GM23248 (cell line): ENCODE measurements around the gene NEDD4L. TPM values are rescaled to one million over a fixed set of nuclear protein-coding genes. Genes with fewer than 3 reads are reported as not detected.

ENCODE experiments used
- DNase-seq: peaks from one replicate; pipeline ENCODE4 v3.0.0-alpha.2; 2015
- H2AFZ ChIP-seq: fragments of 200-600 bp; sonication (generic); 2 replicates; pipeline ENCODE4 v1.6.1; 2016; ENCODE audit warnings: antibody characterized with exemption
- H3F3A ChIP-seq: fragments of 200-600 bp; sonication (generic); 2 replicates; pipeline ENCODE4 v1.6.1; 2016; ENCODE audit warnings: mild to moderate bottlenecking, antibody characterized with exemption, mixed run types; ENCODE audit not compliant: insufficient read depth
- H3K27ac ChIP-seq: fragments of 200-600 bp; sonication (generic); 2 replicates; pipeline ENCODE4 v1.5.1; 2016; ENCODE audit warnings: mild to moderate bottlenecking
- H3K27me3 ChIP-seq: fragments of 200-600 bp; sonication (generic); replicated peaks from 2 replicates; pipeline ENCODE4 v1.6.1; 2016; ENCODE audit warnings: mild to moderate bottlenecking; ENCODE audit not compliant: insufficient read depth
- H3K36me3 ChIP-seq: fragments of 200-600 bp; sonication (generic); 2 replicates; pipeline ENCODE4 v1.6.1; 2016; ENCODE audit warnings: low read depth, mild to moderate bottlenecking
- H3K4me1 ChIP-seq: fragments of 200-600 bp; sonication (generic); 2 replicates; pipeline ENCODE4 v1.6.1; 2016; ENCODE audit warnings: mild to moderate bottlenecking; ENCODE audit not compliant: insufficient read depth
- H3K4me2 ChIP-seq: fragments of 200-600 bp; sonication (generic); one replicate; pipeline ENCODE4 v1.6.1; 2016; ENCODE audit warnings: mild to moderate bottlenecking; ENCODE audit not compliant: unreplicated experiment
- H3K4me3 ChIP-seq: fragments of 200-600 bp; sonication (generic); 2 replicates; pipeline ENCODE4 v1.5.1; 2016; ENCODE audit warnings: mild to moderate bottlenecking
- H3K79me2 ChIP-seq: fragments of 200-600 bp; sonication (generic); 2 replicates; pipeline ENCODE4 v1.6.1; 2016; ENCODE audit warnings: mild to moderate bottlenecking; ENCODE audit not compliant: insufficient read depth
- H3K9ac ChIP-seq: fragments of 200-600 bp; sonication (generic); 2 replicates; pipeline ENCODE4 v1.6.1; 2016; ENCODE audit warnings: mild to moderate bottlenecking
- H3K9me2 ChIP-seq: fragments of 200-600 bp; sonication (generic); 2 replicates; pipeline ENCODE4 v1.6.1; 2016; ENCODE audit warnings: mixed run types, mild to moderate bottlenecking, moderate library complexity; ENCODE audit not compliant: insufficient read depth
- H3K9me3 ChIP-seq: fragments of 200-600 bp; sonication (generic); one replicate; pipeline ENCODE4 v1.6.1; 2017; ENCODE audit warnings: low read depth
- H4K20me1 ChIP-seq: fragments of 200-600 bp; sonication (generic); 2 replicates; pipeline ENCODE4 v1.6.0; 2016; ENCODE audit not compliant: insufficient read depth
- EZH2 ChIP-seq: fragments of 200-600 bp; sonication (generic); IDR thresholded peaks from 2 replicates; pipeline ENCODE4 v1.6.1; 2018; ENCODE audit warnings: antibody characterized with exemption, mild to moderate bottlenecking; ENCODE audit not compliant: insufficient read depth, poor library complexity, severe bottlenecking
- EZH2phosphoT487 ChIP-seq: fragments of 200-600 bp; sonication (generic); IDR thresholded peaks from 2 replicates; pipeline ENCODE4 v1.6.1; 2018; ENCODE audit warnings: antibody characterized with exemption, moderate library complexity, mild to moderate bottlenecking, low read depth; ENCODE audit not compliant: insufficient read depth
- WGBS, 2 experiments: methylation state at CpG; one replicate each; pipeline ENCODE4 v1.1.6; 2015 to 2017; ENCODE audit warnings: low lambda C conversion rate in 2 of 2, low coverage in 1 of 2; ENCODE audit errors: missing lambda C conversion rate in 2 of 2; 5-methylcytosine and 5-hydroxymethylcytosine counted together
- in situ Hi-C: fragments of 300-500 bp; cut with MboI; formaldehyde crosslinking; loops from 2 replicates; pipeline ENCODE4 v1.15.0; 2020
- polyA plus RNA-seq: library from polyadenylated mRNA; unstranded; fragments of >200 nt; fragmentation: Nextera tagmentation; extraction: Ambion mirVana; gene quantifications from 2 replicates; pipeline ENCODE4 v1.2.1, GENCODE V29; 2016
- total RNA-seq: library from RNA; depleted of rRNA; stranded (reverse); fragments of >200 nt; shearing (Covaris generic); gene quantifications from 2 replicates; pipeline ENCODE4 v1.2.3, GENCODE V29; 2014

NEDD4L gene
- total and polyA plus RNA-seq, 2 experiments from 2014 or later, result 3.7 to 6.1 TPM

- H3K27me3 ChIP-seq, result no peaks in the 10 kb centered on the region
- peaks cover 14% of the 10 kb centered on the region for H3K4me1 ChIP-seq
- H3K9me3 ChIP-seq, result no peaks in the 10 kb centered on the region
- no peaks in the 10 kb centered on the region for H4K20me1 ChIP-seq
- H3K36me3 ChIP-seq, result no peaks in the 10 kb centered on the region
- in situ Hi-C loops, result no loop called here
- TF ChIP-seq EZH2phosphoT487, result no peak
- TF ChIP-seq EZH2, result no peak
- H3K27ac ChIP-seq, result no peak overlapping the region
- no peak overlapping the region for H3K9ac ChIP-seq
- H3K9me2 ChIP-seq, result no peaks in the 10 kb centered on the region
- H3F3A ChIP-seq, result peaks cover 9% of the 10 kb centered on the region
- no peak overlapping the region for H3K4me3 ChIP-seq
- H3K79me2 ChIP-seq, result no peaks in the 10 kb centered on the region
- no peak for DNase-seq
- WGBS, 2 experiments, result 81 to 82% methylated on average over 15 of the region's 15 CpGs
- no peak overlapping the region for H3K4me2 ChIP-seq
- no peak overlapping the region for H2AFZ ChIP-seq
Observed at GRCh38 chr18:58315739-58316215, 271.8 kb downstream of the NEDD4L start.

- Histone ChIP-seq H3K27me3 (no peaks in the 10 kb centered on the region), H3K79me2 (no peaks in the 10 kb centered on the region), H3K4me2 (no peak overlapping the region), H3K9me2 (no peaks in the 10 kb centered on the region), H3K4me3 (no peak overlapping the region), H4K20me1 (no peaks in the 10 kb centered on the region), H3F3A (peaks cover 9% of the 10 kb centered on the region), H3K4me1 (peaks cover 20% of the 10 kb centered on the region), H2AFZ (no peak overlapping the region), H3K9me3 (no peaks in the 10 kb centered on the region), H3K9ac (no peak overlapping the region), H3K36me3 (no peaks in the 10 kb centered on the region), H3K27ac (no peak overlapping the region)
- TF ChIP-seq EZH2phosphoT487, result no peak
- TF ChIP-seq EZH2, result no peak
- 87 to 92% methylated on average over 16 of the region's 16 CpGs for WGBS, 2 experiments
- in situ Hi-C loops, result no loop called here
- no peak for DNase-seq
Observed at GRCh38 chr18:58316396-58317342, 272.6 kb downstream of the NEDD4L start.

- TF ChIP-seq EZH2 (no peak), EZH2phosphoT487 (no peak)
- 87 to 98% methylated on average over 2 of the region's 2 CpGs for WGBS, 2 experiments
- no peak for DNase-seq
- H3K4me1 ChIP-seq, result peaks cover 13% of the 10 kb centered on the region
- H3K79me2 ChIP-seq, result no peaks in the 10 kb centered on the region
- no peaks in the 10 kb centered on the region for H3K36me3 ChIP-seq
- H3F3A ChIP-seq, result peaks cover 6% of the 10 kb centered on the region
- no peak overlapping the region for H3K4me2 ChIP-seq
- H3K9ac ChIP-seq, result no peak overlapping the region
- no peaks in the 10 kb centered on the region for H3K9me3 ChIP-seq
- H4K20me1 ChIP-seq, result no peaks in the 10 kb centered on the region
- H3K4me3 ChIP-seq, result no peak overlapping the region
- no peaks in the 10 kb centered on the region for H3K9me2 ChIP-seq
- in situ Hi-C loops, result loop anchor here (10.0 kb wide), 2 partner anchors 145 to 155 kb away; no protein-coding TSS in a partner anchor
- H3K27me3 ChIP-seq, result no peaks in the 10 kb centered on the region
- H3K27ac ChIP-seq, result no peak overlapping the region
- H2AFZ ChIP-seq, result no peak overlapping the region
Observed at GRCh38 chr18:58319719-58320118, 275.7 kb downstream of the NEDD4L start.

- H3K4me2 ChIP-seq, result no peak overlapping the region
- WGBS, 2 experiments, result 64 to 67% methylated on average over 3 of the region's 3 CpGs
Observed at GRCh38 chr18:58320907-58321561, 277.0 kb downstream of the NEDD4L start.

More at GRCh38 chr18:58320907-58321561, 277.0 kb downstream of the NEDD4L start:
- Histone ChIP-seq H2AFZ (no peak overlapping the region), H4K20me1 (no peaks in the 10 kb centered on the region), H3K79me2 (no peaks in the 10 kb centered on the region), H3K27ac (no peak overlapping the region), H3K4me1 (peaks cover 17% of the 10 kb centered on the region), H3K9me3 (no peaks in the 10 kb centered on the region), H3K4me3 (no peak overlapping the region), H3K36me3 (no peaks in the 10 kb centered on the region), H3K27me3 (no peaks in the 10 kb centered on the region), H3K9ac (0 out of 2 replicates have a peak overlapping the region, but pooled peaks have one; percentile 66), H3K9me2 (no peaks in the 10 kb centered on the region), H3F3A (peaks cover 11% of the 10 kb centered on the region)
- in situ Hi-C loops, result loop anchor here (10.0 kb wide), 2 partner anchors 146 to 154 kb away; no protein-coding TSS in a partner anchor
- no peak for DNase-seq
- TF ChIP-seq EZH2 (no peak), EZH2phosphoT487 (no peak)
